HCT116 (cell line): ENCODE data around the gene ASPN. TPM values are rescaled to one million over a fixed set of nuclear protein-coding genes. Genes with fewer than 3 reads are reported as not detected.

Experiments
- ATAC-seq: fragments of 200-7000 bp; cut with Tn5 transposase; 2 replicates; pipeline ENCODE4 v1.9.1; 2020; ENCODE audit warnings: mild to moderate bottlenecking, moderate library complexity
- BruUV-seq: library from RNA; stranded (reverse); fragments of 400-500 nt; replicated peaks from 2 replicates; lab custom pipeline; 2021; lab: Mats Ljungman, UMichigan
- CTCF ChIA-PET: fragments of 300-600 bp; sonication (Branson Sonifier 250); formaldehyde crosslinking; loops from one replicate; lab custom pipeline; 2021; ENCODE audit warnings: antibody characterized with exemption; lab: Charles Lee
- POLR2A ChIA-PET: fragments of 300-600, 350-600 bp; sonication (Branson Sonifier 250); formaldehyde crosslinking; loops from one replicate; lab custom pipeline; 2021; ENCODE audit warnings: antibody characterized with exemption; lab: Charles Lee
- RAD21 ChIA-PET, 2 experiments: fragments of 300-600 bp; sonication (Branson Sonifier 250); formaldehyde crosslinking; loops; one replicate each; lab custom pipeline; 2023; ENCODE audit warnings: low total read pairs in 2 of 2; ENCODE audit not compliant: uncharacterized antibody in 2 of 2, unreplicated experiment in 2 of 2, low non-redundant PET in 1 of 2; lab: Charles Lee
- DNase-seq: peaks from one replicate; pipeline ENCODE4 v3.0.0-alpha.2; 2010; ENCODE audit warnings: low read depth, low spot score
- H2AFZ ChIP-seq: fragments of 200-600 bp; shearing (Covaris generic), sonication (generic); 2 replicates; pipeline ENCODE4 v1.6.1; 2017; ENCODE audit warnings: low read depth, mixed run types, mixed read lengths, antibody characterized with exemption, low read length; ENCODE audit not compliant: poor library complexity, severe bottlenecking
- H3K27ac ChIP-seq: 2 replicates; pipeline ENCODE4 v1.5.1; 2012; ENCODE audit warnings: low read depth, low read length
- H3K27me3 ChIP-seq: fragments of 200-600 bp; sonication (generic); 2 replicates; pipeline ENCODE4 v1.6.1; 2016; ENCODE audit warnings: mixed run types, low read length, mixed read lengths; ENCODE audit not compliant: insufficient read depth
- H3K36me3 ChIP-seq, 2 experiments: fragments of 200-500 bp in 1 of 2; fragments of 200-600 bp in 1 of 2; sonication (Bioruptor generic) in 1 of 2; sonication (generic) in 1 of 2; 2 replicates each; pipeline versions ENCODE4 v1.5.1 to v1.6.1; 2014 to 2016; ENCODE audit warnings: low read length in 2 of 2, inconsistent platforms in 1 of 2, mixed read lengths in 1 of 2, mixed run types in 1 of 2; ENCODE audit not compliant: insufficient read depth in 2 of 2, control insufficient read depth in 1 of 2
- H3K4me1 ChIP-seq, 2 experiments: fragments of 200-600 bp in 1 of 2; sonication (generic) in 1 of 2; 2 replicates each; pipeline versions ENCODE4 v1.5.1 to v1.6.1; 2012 to 2017; ENCODE audit warnings: low read length in 2 of 2, inconsistent platforms in 1 of 2, mild to moderate bottlenecking in 1 of 2, mixed read lengths in 1 of 2, mixed run types in 1 of 2, moderate library complexity in 1 of 2; ENCODE audit not compliant: insufficient read depth in 2 of 2, control insufficient read depth in 1 of 2
- H3K4me2 ChIP-seq: fragments of 200-600 bp; sonication (generic); 2 replicates; pipeline ENCODE4 v1.6.1; 2017; ENCODE audit warnings: mixed run types, low read length, mixed read lengths
- H3K4me3 ChIP-seq, 2 experiments: fragments of 200-600 bp in 1 of 2; sonication (generic) in 1 of 2; replicated peaks in 1 of 2; 2 replicates each; pipeline ENCODE4 v1.5.1; 2011 to 2016; ENCODE audit warnings: low read length in 2 of 2, control low read depth in 1 of 2, low read depth in 1 of 2, mild to moderate bottlenecking in 1 of 2, mixed read lengths in 1 of 2, mixed run types in 1 of 2
- H3K79me2 ChIP-seq: fragments of 200-600 bp; sonication (generic); 2 replicates; pipeline ENCODE4 v1.6.1; 2017; ENCODE audit warnings: mild to moderate bottlenecking, mixed run types, low read length, moderate library complexity, mixed read lengths; ENCODE audit not compliant: insufficient read depth
- H3K9ac ChIP-seq: fragments of 200-600 bp; sonication (generic); 2 replicates; pipeline ENCODE4 v1.6.1; 2016; ENCODE audit warnings: low read length, mixed read lengths
- H3K9me2 ChIP-seq: fragments of 200-600 bp; sonication (generic), shearing (Covaris generic); 2 replicates; pipeline ENCODE4 v1.6.1; 2017; ENCODE audit warnings: mixed run types, mild to moderate bottlenecking, moderate library complexity; ENCODE audit not compliant: insufficient read depth
- H3K9me3 ChIP-seq, 2 experiments: fragments of 200-500 bp in 1 of 2; fragments of 200-600 bp in 1 of 2; sonication (Bioruptor generic) in 1 of 2; sonication (generic) in 1 of 2; 2 replicates each; pipeline ENCODE4 v1.6.1; 2014 to 2017; ENCODE audit warnings: low read length in 2 of 2, mixed read lengths in 2 of 2, inconsistent platforms in 1 of 2, low read depth in 1 of 2, mild to moderate bottlenecking in 1 of 2, mixed run types in 1 of 2, moderate library complexity in 1 of 2; ENCODE audit not compliant: control insufficient read depth in 1 of 2, insufficient read depth in 1 of 2
- H4K20me1 ChIP-seq: fragments of 200-600 bp; sonication (generic), shearing (Covaris generic); 2 replicates; pipeline ENCODE4 v1.6.1; 2017; ENCODE audit warnings: mixed run types, mild to moderate bottlenecking, moderate library complexity; ENCODE audit not compliant: insufficient read depth
- EGR1 ChIP-seq: IDR thresholded peaks from 2 replicates; pipeline ENCODE4 v1.6.1; 2012; ENCODE audit warnings: low read depth
- ELF1 ChIP-seq: IDR thresholded peaks from 2 replicates; pipeline ENCODE4 v1.6.1; 2012; ENCODE audit warnings: low read depth, borderline replicate concordance
- EZH2 ChIP-seq: fragments of 200-600 bp; sonication (generic); IDR thresholded peaks from 2 replicates; pipeline ENCODE4 v1.6.1; 2017; ENCODE audit warnings: antibody characterized with exemption, mixed run types
- EZH2phosphoT487 ChIP-seq: fragments of 200-600 bp; IDR thresholded peaks from 2 replicates; pipeline ENCODE4 v1.6.1; 2018; ENCODE audit warnings: antibody characterized with exemption, borderline replicate concordance
- FOSL1 ChIP-seq: IDR thresholded peaks from 2 replicates; pipeline ENCODE4 v1.6.1; 2012; ENCODE audit warnings: low read depth
- MAX ChIP-seq: IDR thresholded peaks from 2 replicates; pipeline ENCODE4 v1.6.1; 2012
- POLR2A ChIP-seq: IDR thresholded peaks from 2 replicates; pipeline ENCODE4 v1.7.0; 2011; ENCODE audit warnings: borderline replicate concordance; ENCODE audit not compliant: insufficient read depth, insufficient read length; ENCODE audit errors: extremely low read depth
- RAD21 ChIP-seq: IDR thresholded peaks from 2 replicates; pipeline ENCODE4 v1.6.1; 2012; ENCODE audit warnings: low read depth, mild to moderate bottlenecking
- SIN3A ChIP-seq: IDR thresholded peaks from 2 replicates; pipeline ENCODE4 v1.6.1; 2012; ENCODE audit warnings: low read depth
- SP1 ChIP-seq: IDR thresholded peaks from 2 replicates; pipeline ENCODE4 v1.6.1; 2012; ENCODE audit warnings: low read depth
- ZFX ChIP-seq: fragments of 450-650 bp; IDR thresholded peaks from 2 replicates; pipeline ENCODE4 v1.6.1; 2017
- intact Hi-C: fragments of 100-400 bp; cut with micrococcal nuclease; formaldehyde crosslinking; loops from 2 replicates; pipeline ENCODE4 v1.10.0; 2022
- total RNA-seq: library from RNA; stranded (reverse); gene quantifications from one replicate; pipeline ENCODE4 v1.2.1, GENCODE V29; 2021; ENCODE audit not compliant: unreplicated experiment
- TF ChIP-seq, protein P1 (sequence below), 3 experiments: fragments of 200-600 bp in 1 of 3; sonication (generic) in 1 of 3; IDR thresholded peaks in 2 of 3; conservative IDR thresholded peaks in 1 of 3; 2 replicates each; pipeline ENCODE4 v1.5.1; 2012 to 2017; ENCODE audit warnings: low read depth in 2 of 3, low read length in 2 of 3, antibody characterized with exemption in 1 of 3, borderline replicate concordance in 1 of 3, control low read depth in 1 of 3, mild to moderate bottlenecking in 1 of 3, mixed read lengths in 1 of 3, mixed run types in 1 of 3, moderate library complexity in 1 of 3; ENCODE audit not compliant: insufficient read depth in 1 of 3

Gene ASPN
- total RNA-seq, 1 experiment from 2014 or later: not detected

- BruUV-seq: no TSS peak
- POLR2A ChIA-PET: no interaction called here
- CTCF ChIA-PET: no interaction called here
Observed at GRCh38 chr9:92408747-92409478, 73.4 kb downstream of the ASPN start.

DNA sequence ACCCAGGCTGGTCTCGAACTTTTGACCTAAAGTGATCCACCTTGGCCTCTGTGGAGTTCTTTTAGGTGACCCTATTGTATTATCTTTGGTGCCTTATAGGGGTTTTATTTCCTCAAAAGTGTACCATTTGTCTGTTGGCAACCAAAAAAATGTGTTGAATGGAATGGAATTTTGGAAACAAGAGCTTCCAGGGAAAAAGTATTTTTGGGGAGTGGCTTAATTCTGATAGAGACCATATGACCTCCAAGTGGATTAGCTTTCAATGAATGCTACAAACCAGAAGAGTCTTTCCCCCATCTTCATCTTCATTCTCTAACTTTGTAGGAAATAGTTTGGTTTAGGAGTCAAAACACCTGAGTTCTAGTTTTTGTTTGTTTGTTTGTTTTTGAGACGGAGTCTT is 74.5 kb downstream of the ASPN start:
- no peaks in the 10 kb centered on the region for H3K4me1 ChIP-seq
- no peaks in the 10 kb centered on the region for H3K9me2 ChIP-seq
- H3K9ac ChIP-seq: no peak overlapping the region
- CTCF ChIA-PET: no interaction called here
- POLR2A ChIA-PET: no interaction called here
- H4K20me1 ChIP-seq: no peaks in the 10 kb centered on the region
- TF ChIP-seq EZH2: no peak
- TF ChIP-seq MAX: no peak
- no peak for TF ChIP-seq EZH2phosphoT487
- TF ChIP-seq ZFX: no peak
- TF ChIP-seq, protein P1, sequence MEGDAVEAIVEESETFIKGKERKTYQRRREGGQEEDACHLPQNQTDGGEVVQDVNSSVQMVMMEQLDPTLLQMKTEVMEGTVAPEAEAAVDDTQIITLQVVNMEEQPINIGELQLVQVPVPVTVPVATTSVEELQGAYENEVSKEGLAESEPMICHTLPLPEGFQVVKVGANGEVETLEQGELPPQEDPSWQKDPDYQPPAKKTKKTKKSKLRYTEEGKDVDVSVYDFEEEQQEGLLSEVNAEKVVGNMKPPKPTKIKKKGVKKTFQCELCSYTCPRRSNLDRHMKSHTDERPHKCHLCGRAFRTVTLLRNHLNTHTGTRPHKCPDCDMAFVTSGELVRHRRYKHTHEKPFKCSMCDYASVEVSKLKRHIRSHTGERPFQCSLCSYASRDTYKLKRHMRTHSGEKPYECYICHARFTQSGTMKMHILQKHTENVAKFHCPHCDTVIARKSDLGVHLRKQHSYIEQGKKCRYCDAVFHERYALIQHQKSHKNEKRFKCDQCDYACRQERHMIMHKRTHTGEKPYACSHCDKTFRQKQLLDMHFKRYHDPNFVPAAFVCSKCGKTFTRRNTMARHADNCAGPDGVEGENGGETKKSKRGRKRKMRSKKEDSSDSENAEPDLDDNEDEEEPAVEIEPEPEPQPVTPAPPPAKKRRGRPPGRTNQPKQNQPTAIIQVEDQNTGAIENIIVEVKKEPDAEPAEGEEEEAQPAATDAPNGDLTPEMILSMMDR (IDR thresholded peaks at IDR 0.05 in 2 of 3, conservative IDR thresholded peaks at IDR 0.05 in 1 of 3; ENCODE audit: borderline replicate concordance in 1 of 3, insufficient read depth in 1 of 3, low read depth in 2 of 3, low read length in 2 of 3): no peak
- no peak for TF ChIP-seq ELF1
- no peak for TF ChIP-seq EGR1
- no peak for TF ChIP-seq FOSL1
- TF ChIP-seq SIN3A: no peak
- no peak for TF ChIP-seq SP1
- no peak for TF ChIP-seq RAD21
- H3K4me3 ChIP-seq: no peak overlapping the region
- RAD21 ChIA-PET: no interaction called here
- no peaks in the 10 kb centered on the region for H3K9me3 ChIP-seq
- ATAC-seq: no peak
- DNase-seq: no peak
- no peak overlapping the region for H2AFZ ChIP-seq
- no peaks in the 10 kb centered on the region for H3K36me3 ChIP-seq
- H3K27me3 ChIP-seq: no peaks in the 10 kb centered on the region
- intact Hi-C loops: no loop called here
- no TSS peak for BruUV-seq
- no peak overlapping the region for H3K27ac ChIP-seq
- no peak overlapping the region for H3K4me2 ChIP-seq
- no peaks in the 10 kb centered on the region for H3K79me2 ChIP-seq

More at GRCh38 chr9:92408747-92409478, 73.4 kb downstream of the ASPN start:
- Histone ChIP-seq H3K4me3 (no peak overlapping the region), H3K9ac (no peak overlapping the region), H3K27me3 (no peaks in the 10 kb centered on the region), H3K79me2 (no peaks in the 10 kb centered on the region), H3K4me2 (no peak overlapping the region), H2AFZ (no peak overlapping the region), H3K4me1 (no peaks in the 10 kb centered on the region), H3K9me3 (no peaks in the 10 kb centered on the region), H4K20me1 (no peaks in the 10 kb centered on the region), H3K9me2 (no peaks in the 10 kb centered on the region), H3K27ac (no peak overlapping the region), H3K36me3 (no peaks in the 10 kb centered on the region)
- TF ChIP-seq POLR2A: no peak
- intact Hi-C loops: no loop called here
- RAD21 ChIA-PET: no interaction called here
- ATAC-seq: no peak
- DNase-seq: no peak
